BE2C (cell line): ENCODE measurements around the gene SIK2.

Source experiments
- DNase-seq: peaks from one replicate; pipeline ENCODE4 v3.0.0-alpha.2; 2020
- H3K27me3 ChIP-seq: fragments of 250-450 bp; sonication (Bioruptor Pico); 2 replicates; pipeline ENCODE4 v1.5.1; 2020; ENCODE audit warnings: mild to moderate bottlenecking
- H3K36me3 ChIP-seq: fragments of 250-450 bp; sonication (Bioruptor Pico); 2 replicates; pipeline ENCODE4 v1.5.1; 2020; ENCODE audit warnings: mild to moderate bottlenecking
- H3K4me1 ChIP-seq: fragments of 250-450 bp; sonication (Bioruptor Pico); 2 replicates; pipeline ENCODE4 v1.5.1; 2020
- H3K4me3 ChIP-seq: 2 replicates; pipeline ENCODE4 v1.5.1; 2011; ENCODE audit warnings: low read depth, low read length
- H3K9me3 ChIP-seq: fragments of 250-450 bp; sonication (Bioruptor Pico); 2 replicates; pipeline ENCODE4 v1.5.1; 2020
- TF ChIP-seq, protein P1 (sequence below): IDR thresholded peaks from 2 replicates; pipeline ENCODE4 v1.5.1; 2012; ENCODE audit warnings: mild to moderate bottlenecking, low read depth, low read length

The SIK2 gene

DNA sequence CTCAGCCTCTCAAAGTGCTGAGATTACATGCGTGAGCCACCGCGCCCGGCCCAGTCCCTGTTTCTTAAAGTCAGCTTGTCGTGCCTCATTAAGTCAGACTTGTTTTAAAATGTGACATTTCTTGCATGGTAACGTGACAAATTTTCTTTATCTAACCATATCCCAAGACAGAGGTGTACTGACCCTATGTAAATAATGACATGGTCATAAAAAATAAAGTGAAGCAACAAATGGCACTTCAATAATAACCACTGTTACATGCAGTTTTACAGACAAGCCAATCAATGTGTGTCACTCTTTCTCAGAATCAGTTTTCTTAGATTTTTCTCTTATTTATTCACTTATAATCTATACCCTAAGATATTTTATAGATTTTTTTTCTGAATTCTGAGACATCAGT is 26.5 kb upstream of the SIK2 start:
- no peaks in the 10 kb centered on the region for H3K36me3 ChIP-seq
- H3K9me3 ChIP-seq = no peaks in the 10 kb centered on the region
- no peak overlapping the region for H3K4me3 ChIP-seq
- H3K4me1 ChIP-seq = no peaks in the 10 kb centered on the region
- no peaks in the 10 kb centered on the region for H3K27me3 ChIP-seq
- TF ChIP-seq, protein P1, sequence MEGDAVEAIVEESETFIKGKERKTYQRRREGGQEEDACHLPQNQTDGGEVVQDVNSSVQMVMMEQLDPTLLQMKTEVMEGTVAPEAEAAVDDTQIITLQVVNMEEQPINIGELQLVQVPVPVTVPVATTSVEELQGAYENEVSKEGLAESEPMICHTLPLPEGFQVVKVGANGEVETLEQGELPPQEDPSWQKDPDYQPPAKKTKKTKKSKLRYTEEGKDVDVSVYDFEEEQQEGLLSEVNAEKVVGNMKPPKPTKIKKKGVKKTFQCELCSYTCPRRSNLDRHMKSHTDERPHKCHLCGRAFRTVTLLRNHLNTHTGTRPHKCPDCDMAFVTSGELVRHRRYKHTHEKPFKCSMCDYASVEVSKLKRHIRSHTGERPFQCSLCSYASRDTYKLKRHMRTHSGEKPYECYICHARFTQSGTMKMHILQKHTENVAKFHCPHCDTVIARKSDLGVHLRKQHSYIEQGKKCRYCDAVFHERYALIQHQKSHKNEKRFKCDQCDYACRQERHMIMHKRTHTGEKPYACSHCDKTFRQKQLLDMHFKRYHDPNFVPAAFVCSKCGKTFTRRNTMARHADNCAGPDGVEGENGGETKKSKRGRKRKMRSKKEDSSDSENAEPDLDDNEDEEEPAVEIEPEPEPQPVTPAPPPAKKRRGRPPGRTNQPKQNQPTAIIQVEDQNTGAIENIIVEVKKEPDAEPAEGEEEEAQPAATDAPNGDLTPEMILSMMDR = no peak
- DNase-seq = no peak

DNA sequence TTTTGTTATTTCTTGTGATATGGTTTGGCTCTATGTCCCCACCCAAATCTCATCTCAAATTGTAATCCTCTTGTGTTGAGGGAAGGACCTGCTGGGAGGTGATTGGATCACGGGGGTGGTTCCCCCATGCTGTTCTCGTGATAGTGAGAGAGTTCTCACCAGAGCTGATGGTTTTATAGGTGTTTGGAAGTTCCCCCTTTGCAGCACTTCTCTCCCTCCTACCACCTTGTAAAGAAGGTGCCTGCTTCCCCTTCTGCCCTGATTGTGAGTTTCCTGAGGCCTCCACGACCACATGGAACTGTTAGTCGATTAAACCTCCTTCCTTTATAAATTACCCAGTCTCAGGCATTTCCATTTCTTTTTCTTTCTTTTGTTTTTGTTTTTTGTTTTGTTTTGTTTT is 24.4 kb upstream of the SIK2 start:
- H3K36me3 ChIP-seq = no peaks in the 10 kb centered on the region
- no peaks in the 10 kb centered on the region for H3K4me1 ChIP-seq
- no peak overlapping the region for H3K4me3 ChIP-seq
- H3K27me3 ChIP-seq = no peaks in the 10 kb centered on the region
- TF ChIP-seq, protein P1 = no peak
- DNase-seq = no peak
- no peaks in the 10 kb centered on the region for H3K9me3 ChIP-seq

DNA sequence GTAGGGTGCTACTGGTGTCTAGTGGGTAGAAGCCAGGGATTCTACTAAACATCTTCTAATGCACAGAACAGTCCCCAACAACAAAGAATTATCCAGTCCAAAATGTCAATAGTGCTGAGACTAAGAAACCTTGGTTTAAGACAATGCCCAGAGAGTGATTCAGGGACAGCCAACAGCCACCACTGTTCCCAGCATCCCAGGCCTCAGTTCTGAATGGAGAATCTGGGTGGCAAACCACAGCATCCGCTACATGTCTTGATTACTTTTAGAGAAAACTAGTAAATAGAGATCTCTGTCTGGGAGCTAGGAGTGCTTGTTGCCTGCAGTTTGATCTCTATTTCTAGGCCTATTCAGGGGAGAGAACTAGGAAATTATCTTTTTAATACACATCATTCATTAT is 20.9 kb upstream of the SIK2 start:
- H3K9me3 ChIP-seq = no peaks in the 10 kb centered on the region
- DNase-seq = no peak
- no peaks in the 10 kb centered on the region for H3K27me3 ChIP-seq
- no peak overlapping the region for H3K4me3 ChIP-seq
- H3K36me3 ChIP-seq = no peaks in the 10 kb centered on the region
- no peaks in the 10 kb centered on the region for H3K4me1 ChIP-seq
- TF ChIP-seq, protein P1 = no peak

DNA sequence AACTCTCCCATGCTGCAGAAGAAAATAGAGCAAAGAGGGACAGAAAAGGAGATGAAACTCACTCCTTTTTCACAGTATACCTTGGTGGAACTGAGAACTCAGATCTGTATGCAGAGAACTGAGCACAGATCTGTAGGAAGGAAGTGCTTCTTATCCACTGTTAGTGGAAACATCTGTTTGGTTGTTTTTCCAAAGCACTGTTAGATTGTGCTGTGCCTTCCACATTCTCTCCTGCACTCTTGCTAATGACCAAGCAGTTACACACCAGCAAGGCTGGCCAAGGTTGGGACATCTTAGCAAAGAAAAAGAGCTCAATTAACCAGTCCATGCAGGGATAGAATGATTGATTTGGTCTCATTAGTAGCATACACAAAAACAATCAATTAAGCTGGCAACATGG is 20.1 kb upstream of the SIK2 start:
- H3K4me3 ChIP-seq = no peak overlapping the region
- no peak for DNase-seq
- H3K27me3 ChIP-seq = no peaks in the 10 kb centered on the region
- no peaks in the 10 kb centered on the region for H3K4me1 ChIP-seq
- no peaks in the 10 kb centered on the region for H3K36me3 ChIP-seq
- TF ChIP-seq, protein P1 = no peak
- no peaks in the 10 kb centered on the region for H3K9me3 ChIP-seq

DNA sequence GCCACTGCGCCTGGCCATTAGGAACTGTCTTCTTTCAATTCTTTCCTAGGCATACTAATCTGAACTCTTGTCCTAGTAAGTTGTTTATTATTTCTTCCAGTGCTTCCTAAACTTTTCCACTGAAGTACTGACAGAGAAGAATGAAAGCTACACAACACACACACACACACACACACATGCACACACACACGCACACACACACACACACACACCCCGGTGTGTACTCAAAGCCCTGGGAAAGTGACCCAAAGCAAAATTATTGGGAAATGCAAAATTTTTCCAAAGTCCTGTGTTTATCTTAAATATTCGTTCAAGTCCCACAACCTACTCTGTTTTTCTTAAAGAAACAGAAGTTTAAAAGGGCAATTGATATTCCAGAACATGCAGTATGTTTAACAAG is 19.4 kb upstream of the SIK2 start:
- TF ChIP-seq, protein P1 = no peak
- no peak overlapping the region for H3K4me3 ChIP-seq
- H3K9me3 ChIP-seq = no peaks in the 10 kb centered on the region
- H3K36me3 ChIP-seq = no peaks in the 10 kb centered on the region
- no peaks in the 10 kb centered on the region for H3K27me3 ChIP-seq
- no peak for DNase-seq
- no peaks in the 10 kb centered on the region for H3K4me1 ChIP-seq

DNA sequence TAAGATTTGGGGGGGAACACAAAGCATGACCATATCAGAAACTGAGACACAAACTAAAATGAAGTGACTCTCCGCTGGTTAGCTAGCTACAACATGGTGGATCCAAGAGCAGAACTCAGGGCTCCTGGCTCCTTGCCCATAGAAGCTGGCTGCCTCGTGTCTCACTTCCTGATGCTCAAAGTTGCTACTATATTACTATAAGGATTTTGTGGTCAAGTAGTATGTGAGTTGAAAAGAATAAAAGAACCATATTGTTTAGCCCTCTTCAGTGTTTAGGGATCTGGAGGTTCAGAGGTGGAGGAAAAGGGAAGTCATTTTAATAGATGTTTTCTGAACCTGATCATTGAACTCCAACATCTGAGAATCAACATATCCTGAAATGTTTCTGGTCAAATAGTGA is 16.9 kb upstream of the SIK2 start:
- Histone ChIP-seq H3K4me1 (peaks cover 8% of the 10 kb centered on the region), H3K27me3 (peaks cover 6% of the 10 kb centered on the region), H3K9me3 (no peaks in the 10 kb centered on the region), H3K4me3 (no peak overlapping the region), H3K36me3 (no peaks in the 10 kb centered on the region)
- no peak for DNase-seq
- TF ChIP-seq, protein P1 = no peak
